Airway epithelial cell (primary cell): ENCODE results near the gene BTBD19. TPM values are rescaled to one million over a fixed set of nuclear protein-coding genes. Genes with fewer than 3 reads are reported as not detected.

Source experiments
- total RNA-seq: library from RNA; depleted of rRNA; stranded (reverse); fragments of >200 nt; gene quantifications from 2 replicates; pipeline ENCODE4 v1.2.3, GENCODE V29; 2015

Gene BTBD19, protein sequence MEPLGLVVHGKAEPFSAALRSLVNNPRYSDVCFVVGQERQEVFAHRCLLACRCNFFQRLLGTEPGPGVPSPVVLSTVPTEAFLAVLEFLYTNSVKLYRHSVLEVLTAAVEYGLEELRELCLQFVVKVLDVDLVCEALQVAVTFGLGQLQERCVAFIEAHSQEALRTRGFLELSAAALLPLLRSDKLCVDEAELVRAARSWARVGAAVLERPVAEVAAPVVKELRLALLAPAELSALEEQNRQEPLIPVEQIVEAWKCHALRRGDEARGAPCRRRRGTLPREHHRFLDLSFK
- total RNA-seq: 0.84 and 1.2 TPM in 2 replicates

DNA sequence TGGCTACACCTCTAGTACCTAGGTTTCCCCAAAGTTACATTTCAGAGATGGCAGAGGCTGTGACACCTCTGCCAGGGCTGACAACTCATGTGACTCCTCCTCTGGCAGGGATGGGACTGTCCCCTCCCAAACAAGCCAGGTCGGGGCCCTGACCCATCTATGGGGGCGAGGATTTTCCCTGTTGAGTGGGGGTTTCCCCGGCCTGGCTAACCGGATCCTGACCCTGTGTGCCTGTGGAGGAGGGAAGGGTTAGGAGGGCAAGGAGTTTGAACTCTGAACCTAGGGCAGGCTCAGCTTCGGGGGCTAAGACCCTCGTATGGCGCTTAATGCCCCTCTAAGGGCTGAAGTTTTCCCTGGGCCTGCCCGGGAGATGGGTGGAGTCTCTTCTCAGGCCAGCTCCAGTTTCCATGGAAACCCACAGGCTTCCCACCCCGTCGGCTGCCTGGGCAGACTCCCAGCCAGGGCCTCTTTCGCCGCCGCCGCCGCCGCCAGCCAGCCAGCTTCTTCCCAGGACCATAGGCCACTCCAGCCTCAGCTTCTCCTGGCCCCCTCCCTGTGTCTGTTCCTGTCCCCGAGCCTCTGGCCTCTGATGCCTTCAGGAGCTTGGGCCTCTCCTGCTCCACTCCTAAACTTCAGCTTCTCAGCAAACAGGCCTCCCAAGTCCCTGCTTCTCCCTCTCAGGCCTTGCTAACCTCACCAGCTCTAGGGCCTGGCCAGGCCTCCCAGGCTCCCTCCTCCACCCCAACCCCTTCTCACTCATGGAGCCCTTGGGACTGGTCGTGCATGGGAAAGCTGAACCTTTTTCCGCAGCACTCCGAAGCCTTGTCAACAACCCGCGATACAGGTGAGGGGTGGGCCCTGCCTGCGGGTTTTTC lies at the start of gene BTBD19:
BTBD19 (plus strand) TSS at position 461 of the 875 bp plus-strand sequence; CDS start at position 759, 298 bp downstream.

DNA sequence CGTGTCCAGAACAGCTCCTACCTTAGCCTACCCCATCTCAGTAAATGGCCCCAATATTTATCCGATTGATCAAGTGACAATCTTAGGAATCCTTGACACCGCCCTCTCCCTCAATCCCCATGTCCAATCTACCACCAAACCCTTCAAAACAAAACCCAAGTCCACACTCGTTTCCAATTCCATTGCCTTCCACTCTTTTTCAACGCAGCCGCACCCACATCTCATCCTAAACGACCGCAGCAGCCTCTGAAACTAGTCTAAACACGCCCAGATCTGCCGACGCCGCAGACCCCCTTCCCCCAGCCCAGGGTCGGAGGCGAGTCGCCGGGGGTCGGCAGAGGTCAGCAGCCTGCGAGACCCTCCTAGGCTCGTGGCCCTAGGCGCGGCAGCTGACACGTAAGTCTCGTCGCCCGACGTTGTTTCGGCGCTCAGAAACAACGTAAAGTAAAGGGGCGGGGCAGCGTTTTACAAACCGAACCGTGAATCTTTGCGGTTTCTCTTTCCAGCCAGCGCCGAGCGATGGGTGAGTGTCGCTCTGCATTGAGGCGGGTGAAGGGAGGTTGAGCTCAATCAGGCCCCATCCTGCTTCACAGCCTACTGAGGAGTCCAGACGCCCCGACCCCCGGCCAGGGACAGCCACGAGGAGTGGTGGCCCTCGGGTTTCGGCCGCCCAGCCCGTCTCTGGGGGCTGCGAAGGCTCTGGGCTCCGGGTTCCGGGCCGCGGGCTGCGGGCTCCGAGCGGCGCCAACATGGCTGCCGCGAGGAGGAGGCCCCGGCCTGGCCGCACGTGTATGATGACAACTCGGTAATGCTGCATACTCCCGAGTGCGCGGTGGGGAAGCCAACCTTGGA lies 33.0 kb upstream of the BTBD19 start, which contains the start of gene RPS8:
RPS8 (plus strand) TSS at position 463 of the 852 bp plus-strand sequence; CDS start at position 520, 57 bp downstream.

DNA sequence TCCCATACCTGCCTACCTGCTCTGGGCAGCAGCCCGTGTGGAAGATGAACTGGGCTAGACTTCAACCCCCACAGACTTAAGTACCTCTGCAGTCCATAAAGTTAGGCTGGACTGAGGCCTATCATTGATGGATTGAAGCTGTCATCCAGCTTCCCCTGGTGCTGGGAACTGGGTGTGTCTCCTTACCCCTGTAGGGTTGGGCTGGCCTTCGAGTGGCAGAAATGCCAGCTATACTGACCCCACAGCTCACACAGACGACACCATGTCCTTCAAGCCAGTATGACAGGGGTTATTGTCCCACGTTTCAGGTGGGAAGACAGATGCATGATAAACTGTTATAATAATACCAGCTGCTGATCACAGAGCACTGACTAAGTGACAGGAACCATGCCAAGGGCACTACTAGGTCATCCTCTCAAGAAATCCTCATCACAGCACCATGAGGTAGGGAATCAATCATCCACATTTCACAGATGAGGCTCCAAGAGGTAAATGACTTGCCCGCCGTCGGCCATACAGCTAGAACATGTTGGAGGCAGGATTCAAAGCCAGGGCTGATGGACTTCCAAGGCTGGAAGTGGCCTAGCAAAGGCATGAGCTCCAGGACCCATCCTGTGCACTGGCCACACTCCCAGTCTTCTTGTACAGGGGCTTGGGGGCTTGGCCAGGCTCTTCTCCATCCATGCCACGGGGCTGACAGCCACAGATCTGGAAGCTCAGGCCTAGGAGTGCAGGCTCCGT lies 20.0 kb upstream of the BTBD19 start, which contains the start of gene BEST4:
BEST4 (minus strand) TSS at position 51 of the 741 bp plus-strand sequence. CDS start 465 bp downstream, outside the sequence.

DNA sequence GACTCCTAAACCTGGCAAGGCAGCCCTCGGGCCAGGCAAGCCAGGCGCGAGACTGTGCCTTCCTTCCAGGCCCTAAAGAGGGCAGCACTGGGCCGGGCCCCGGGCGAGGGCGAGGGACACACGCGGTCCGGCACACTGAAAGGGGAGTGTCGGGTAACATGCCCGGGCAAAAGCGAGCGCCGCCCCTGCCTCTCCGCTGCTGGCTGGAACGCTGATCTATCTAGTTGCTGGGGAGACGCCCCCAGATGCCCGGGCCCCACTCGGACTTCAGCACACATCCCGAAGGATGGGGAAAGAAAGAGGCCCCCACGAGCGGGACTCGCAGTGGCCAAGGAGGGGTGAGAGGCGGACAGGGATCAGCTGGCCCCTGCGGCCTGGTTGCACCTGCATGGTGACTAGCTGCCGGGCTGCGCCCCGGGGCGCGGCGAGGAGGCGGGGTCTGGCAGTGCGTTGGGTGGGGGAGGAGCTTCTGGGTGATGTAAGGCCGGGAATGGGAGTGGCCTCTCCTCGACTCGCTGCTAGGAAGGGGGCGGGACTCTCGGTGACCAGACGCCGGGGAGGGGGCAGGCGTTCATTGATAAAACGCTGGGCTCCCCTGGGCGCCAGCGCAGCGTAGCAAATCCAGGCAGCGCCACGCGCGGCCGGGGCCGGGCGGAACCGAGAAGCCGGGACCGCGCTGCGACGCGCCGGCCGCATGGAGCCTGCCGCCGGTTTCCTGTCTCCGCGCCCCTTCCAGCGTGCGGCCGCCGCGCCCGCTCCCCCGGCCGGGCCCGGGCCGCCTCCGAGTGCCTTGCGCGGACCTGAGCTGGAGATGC lies 8.3 kb upstream of the BTBD19 start, which contains the start of gene PLK3:
PLK3 (plus strand) TSS at position 608 of the 815 bp plus-strand sequence; CDS start at position 695, 87 bp downstream.

DNA sequence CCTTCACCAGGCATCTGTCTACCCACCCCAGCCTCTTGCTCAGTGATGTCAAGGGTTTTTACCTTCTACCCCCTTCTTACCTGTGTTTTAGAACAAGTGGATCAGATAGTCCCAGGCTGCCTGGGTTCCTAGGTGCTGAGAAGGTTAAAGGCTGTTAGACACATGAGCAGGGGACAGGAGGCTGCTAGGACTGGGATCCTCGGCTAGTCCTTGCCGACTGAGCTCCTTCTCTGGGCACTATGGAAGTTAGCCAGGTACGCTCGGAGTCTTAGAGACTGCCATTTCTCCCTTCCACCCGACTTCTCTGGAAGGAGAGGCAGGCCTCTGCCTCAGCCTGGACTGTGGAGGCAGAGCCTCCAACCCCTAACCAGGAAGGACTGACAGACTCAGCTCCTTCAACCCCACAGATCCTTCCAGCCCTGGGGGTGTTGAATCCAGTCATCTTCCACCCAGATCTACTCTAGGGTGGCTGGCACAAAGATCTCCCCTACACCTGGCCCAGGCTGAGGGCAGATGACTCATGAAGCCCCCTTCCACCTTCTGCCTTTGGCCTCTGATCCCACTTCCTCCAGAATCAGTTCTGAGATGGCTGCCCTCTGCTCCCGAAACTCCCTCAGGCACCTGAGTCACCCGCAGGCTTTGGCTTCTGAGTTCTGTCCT lies 1.5 kb upstream of the BTBD19 start, which contains the start of gene DYNLT4:
DYNLT4 (minus strand) TSS at position 648 of the 660 bp plus-strand sequence. CDS start 683 bp downstream, outside the sequence.

DNA sequence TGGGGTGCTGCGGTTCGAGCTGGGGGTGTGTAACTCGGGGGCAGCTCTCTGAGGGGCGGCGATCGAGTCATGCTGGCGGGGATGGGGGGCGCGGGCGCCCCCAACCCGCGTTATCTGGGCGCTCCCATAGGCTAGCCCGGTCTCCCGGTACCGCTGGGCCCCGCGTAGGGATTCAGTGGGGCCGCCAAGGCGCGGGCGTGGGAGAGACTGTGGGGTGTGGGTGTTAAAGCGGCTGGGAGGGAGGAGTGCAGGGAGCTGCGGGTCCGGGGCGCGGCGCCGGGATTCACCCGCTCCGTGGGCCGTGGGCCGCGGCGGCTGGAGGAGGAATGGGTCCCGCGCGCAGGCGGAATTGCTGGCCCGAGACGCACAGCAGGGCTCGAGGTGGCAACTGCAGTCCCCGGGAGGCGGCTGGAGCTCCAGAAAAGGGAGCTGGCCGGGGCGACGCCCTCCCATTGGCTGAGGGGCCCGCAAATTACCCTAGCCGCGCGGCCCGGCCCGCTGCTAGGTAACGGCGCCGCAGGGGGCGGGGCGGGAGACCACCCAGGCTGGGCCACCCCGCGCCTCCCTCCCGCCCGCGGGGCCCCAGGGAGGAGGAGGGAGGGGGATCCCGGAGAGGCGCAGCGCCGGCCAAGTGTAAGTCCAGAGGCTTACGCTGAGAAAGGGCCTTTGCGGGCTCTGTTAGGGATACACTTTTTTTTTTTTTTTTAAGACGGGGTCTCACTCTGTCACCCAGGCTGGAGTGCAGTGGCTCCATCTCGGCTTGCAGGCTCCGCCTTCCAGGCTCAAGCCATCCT lies 34.7 kb downstream of the BTBD19 start, which contains the start of gene PTCH2:
PTCH2 (minus strand) TSS at position 392 of the 794 bp plus-strand sequence; CDS start at position 71, 321 bp downstream.

Other genes with a start within 250 kb of the BTBD19 start
- gene TMEM53, start 134.0 kb upstream of the BTBD19 start, total RNA-seq: 6.1 and 7.1 TPM in 2 replicates
- not detected in 2 replicates for gene ARMH1, start 133.8 kb upstream of the BTBD19 start, total RNA-seq
- gene RNU5D-1, start 77.4 kb upstream of the BTBD19 start, total RNA-seq: not detected in 2 replicates
- gene KIF2C, start 68.7 kb upstream of the BTBD19 start, total RNA-seq: 33.5 and 38.5 TPM in 2 replicates
- gene RPS8, start 33.0 kb upstream of the BTBD19 start, total RNA-seq: 2,641 and 2,737 TPM in 2 replicates
- 0.05 and 0.07 TPM in 2 replicates for gene BEST4, start 20.4 kb upstream of the BTBD19 start, total RNA-seq
- gene PLK3, start 8.1 kb upstream of the BTBD19 start, total RNA-seq: 35.7 and 40.8 TPM in 2 replicates
- not detected in 2 replicates for gene DYNLT4, start 1.2 kb upstream of the BTBD19 start, total RNA-seq
- not detected in 2 replicates for gene PTCH2, start 34.7 kb downstream of the BTBD19 start, total RNA-seq
- 29.9 and 38.3 TPM in 2 replicates for gene EIF2B3, start 178.1 kb downstream of the BTBD19 start, total RNA-seq
- 22.2 and 22.4 TPM in 2 replicates for gene HECTD3, start 202.8 kb downstream of the BTBD19 start, total RNA-seq
- gene UROD, start 203.7 kb downstream of the BTBD19 start, total RNA-seq: 85.9 and 92.1 TPM in 2 replicates